GM12874 (cell line): ENCODE data around the gene PANK1.

Experiments
- TF ChIP-seq, protein P1 (sequence below): IDR thresholded peaks from 2 replicates; pipeline ENCODE4 v1.5.1; 2011; ENCODE audit warnings: low read depth, mild to moderate bottlenecking, control low read depth, low read length, moderate library complexity; ENCODE audit not compliant: insufficient read depth

PANK1 gene

DNA sequence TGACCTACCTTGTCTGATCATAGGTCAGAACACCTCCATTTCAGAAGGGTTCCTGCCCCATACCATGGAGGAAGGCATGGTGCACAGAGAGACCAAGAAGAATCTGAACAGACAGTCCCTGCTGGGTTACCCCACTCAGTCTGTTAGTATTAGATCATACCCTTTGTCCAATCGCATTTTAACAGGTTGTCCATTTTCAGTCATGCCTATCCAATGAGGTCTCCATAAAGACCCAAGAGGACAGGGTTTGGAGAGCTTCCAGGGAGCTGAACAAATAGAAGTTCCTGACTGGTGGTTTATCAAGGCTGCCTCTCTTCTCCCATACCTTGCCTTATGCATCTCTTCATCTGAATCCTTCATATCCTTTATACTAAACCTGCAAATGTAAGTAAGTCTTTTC lies 88.4 kb downstream of the PANK1 start:
- TF ChIP-seq, protein P1, sequence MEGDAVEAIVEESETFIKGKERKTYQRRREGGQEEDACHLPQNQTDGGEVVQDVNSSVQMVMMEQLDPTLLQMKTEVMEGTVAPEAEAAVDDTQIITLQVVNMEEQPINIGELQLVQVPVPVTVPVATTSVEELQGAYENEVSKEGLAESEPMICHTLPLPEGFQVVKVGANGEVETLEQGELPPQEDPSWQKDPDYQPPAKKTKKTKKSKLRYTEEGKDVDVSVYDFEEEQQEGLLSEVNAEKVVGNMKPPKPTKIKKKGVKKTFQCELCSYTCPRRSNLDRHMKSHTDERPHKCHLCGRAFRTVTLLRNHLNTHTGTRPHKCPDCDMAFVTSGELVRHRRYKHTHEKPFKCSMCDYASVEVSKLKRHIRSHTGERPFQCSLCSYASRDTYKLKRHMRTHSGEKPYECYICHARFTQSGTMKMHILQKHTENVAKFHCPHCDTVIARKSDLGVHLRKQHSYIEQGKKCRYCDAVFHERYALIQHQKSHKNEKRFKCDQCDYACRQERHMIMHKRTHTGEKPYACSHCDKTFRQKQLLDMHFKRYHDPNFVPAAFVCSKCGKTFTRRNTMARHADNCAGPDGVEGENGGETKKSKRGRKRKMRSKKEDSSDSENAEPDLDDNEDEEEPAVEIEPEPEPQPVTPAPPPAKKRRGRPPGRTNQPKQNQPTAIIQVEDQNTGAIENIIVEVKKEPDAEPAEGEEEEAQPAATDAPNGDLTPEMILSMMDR = no peak

DNA sequence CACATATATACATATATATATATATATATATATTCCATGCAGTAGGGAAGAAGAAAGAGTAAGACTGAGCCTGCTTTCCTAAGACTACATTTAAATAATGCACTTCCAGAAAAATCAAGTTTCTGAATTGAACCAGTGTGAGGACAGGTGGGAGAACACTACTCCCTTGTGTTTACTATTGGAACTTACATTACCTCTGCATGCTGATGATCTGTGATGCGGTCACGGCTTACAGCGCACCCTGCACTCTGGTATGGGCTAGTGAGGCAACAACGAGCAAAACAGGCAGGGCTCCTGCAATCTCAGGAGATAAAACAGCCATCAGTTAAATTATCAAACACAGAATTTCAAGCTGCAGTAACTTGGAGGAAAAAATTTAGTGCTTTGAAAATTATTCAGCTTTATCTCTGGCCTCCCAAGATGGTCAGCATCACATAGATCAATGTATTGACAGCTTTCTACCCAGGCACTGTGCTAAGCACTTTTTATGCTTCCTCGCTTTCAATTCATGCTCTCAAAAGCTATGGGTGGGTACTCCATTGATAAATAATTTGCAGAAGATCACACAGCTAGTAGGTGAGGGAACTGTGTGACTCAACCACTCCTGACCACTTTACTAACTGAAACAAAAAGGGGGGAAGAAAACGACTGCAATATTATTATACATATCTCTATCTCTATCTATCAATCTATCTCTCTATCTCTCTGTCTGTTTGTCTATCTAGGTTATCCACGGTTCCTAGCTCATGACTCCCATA lies 89.2 kb downstream of the PANK1 start:
- TF ChIP-seq, protein P1 = no peak

DNA sequence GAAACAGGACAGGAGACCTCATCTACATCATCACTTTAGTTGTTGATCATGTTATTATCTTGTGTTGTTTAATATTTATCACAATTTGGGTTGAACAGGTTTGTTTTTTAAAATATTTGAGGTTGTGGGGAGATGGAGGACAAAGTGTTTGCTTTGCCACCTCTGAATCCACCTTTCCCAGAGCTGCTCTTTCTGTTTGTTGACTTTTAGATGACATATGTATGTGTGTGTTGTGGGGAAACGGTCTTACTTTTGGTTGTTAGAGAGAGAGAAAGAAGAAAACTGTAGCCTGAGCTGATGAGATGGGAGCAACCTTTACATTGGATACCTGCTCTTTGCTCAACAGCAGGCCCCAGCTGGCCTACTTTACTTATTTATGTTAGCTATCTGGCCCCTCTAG lies 90.6 kb downstream of the PANK1 start:
- TF ChIP-seq, protein P1 = no peak

DNA sequence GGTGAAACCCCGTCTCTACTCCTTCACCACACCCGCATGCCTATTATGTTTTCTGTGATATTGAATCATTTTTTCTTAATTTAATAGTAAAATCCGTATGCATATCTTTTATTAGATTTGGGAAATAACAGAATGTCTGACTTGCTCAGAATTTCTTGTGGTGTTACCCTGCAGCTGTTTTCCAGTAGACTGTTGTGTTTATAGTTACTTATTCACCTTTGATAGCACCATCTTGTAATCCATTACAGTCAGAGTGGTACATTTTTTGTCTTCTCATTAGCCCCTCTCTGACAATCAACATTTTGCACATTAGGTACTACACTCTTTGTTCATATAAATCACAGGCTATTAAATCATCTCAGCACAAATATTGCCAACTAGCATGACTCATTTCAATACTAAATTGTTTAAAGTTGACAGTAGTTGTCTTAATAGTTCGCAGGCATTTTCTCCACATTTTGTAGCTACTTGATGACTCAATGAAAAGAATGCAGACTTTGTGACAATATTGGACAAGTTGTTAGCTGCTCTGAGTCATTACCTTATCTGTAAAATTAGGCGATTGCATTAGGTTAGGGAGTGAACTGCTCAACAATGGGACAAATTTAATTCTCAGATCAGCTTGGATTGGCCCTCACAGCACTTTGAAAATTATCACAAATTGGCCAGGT lies 91.8 kb downstream of the PANK1 start:
- TF ChIP-seq, protein P1 = no peak

DNA sequence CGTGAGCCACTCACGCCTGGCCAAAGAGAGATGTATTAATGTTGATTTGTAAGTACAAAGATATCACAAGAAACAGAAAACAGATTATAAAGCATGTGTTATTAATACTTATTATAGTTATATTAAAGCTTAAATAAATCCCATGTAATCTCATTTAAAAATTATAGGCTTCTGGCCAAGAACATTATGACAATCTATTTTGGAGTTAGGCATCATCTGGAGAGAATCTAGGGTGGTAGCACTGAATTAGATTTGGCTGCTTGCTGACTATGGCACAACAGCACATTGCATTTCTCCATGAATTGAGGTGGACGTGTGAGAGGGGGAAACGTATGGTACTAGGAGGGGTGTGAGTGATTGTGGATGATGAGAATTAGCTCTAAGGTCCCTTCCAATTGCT lies 92.8 kb downstream of the PANK1 start:
- TF ChIP-seq, protein P1 = no peak

DNA sequence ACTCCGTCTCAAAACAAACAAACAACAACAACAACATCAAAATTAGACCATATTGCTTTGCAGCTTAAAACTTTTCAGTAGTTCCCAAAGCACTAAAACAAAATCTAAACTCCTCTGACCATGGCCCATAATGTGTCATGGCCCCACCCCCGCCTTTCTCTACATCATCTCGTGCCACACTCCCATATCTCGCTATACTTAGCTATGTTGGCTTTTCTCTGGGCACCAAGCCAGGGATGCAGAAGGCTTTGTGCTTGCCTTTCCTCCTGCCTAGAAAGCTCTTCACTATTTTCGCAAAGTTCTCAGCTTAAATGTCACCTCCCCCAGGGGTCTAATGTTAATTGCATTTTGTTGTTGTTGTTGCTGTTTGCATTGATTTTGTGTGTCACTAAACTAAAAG lies 94.5 kb downstream of the PANK1 start:
- TF ChIP-seq, protein P1 = no peak

DNA sequence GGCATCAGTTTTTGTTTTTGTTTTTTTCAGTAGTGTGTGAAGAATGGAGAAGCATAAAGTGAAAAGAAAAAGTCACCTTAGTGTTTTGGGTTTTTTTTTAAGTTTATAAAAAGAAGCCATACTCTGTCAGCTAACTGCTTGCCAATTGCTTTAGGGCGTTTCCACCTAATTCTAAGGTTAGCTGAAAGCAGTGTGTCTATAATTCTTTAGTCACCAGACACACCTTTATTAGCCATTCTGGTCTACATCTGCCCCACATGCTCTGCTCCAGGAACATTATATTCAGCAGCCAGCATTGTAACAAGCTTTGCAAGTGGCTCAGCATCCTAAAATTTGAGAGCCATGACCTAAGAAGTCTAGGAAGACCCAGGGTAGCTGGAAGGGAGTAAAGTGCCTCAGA lies 95.5 kb downstream of the PANK1 start:
- TF ChIP-seq, protein P1 = no peak
